ENCODE results near the gene DAPK3. TPM values are rescaled to one million over a fixed set of nuclear protein-coding genes. Genes with fewer than 3 reads are reported as not detected.

Gene DAPK3
- polyA plus RNA-seq, 2 of the 4 experiments (the other 2 are of a cell fraction) = 33.0 to 54.9 TPM

GRCh38 chr19:3970808-3971598, at the start of gene DAPK3 (continued):
- TF ChIP-seq USF2 (IDR thresholded peaks at IDR 0.05) (0 out of 2 replicates have a peak, but pooled peaks have one; percentile 23), RAD21 (conservative IDR thresholded peaks at IDR 0.05 in 1 of 2, IDR thresholded peaks at IDR 0.05 in 1 of 2) (no peak), ELK1 (IDR thresholded peaks at IDR 0.05; ENCODE audit: low read depth, low read length) (no peak), MAZ (IDR thresholded peaks at IDR 0.05; ENCODE audit: borderline replicate concordance, low read depth, low read length) (0 out of 2 replicates have a peak, but pooled peaks have one; percentile 4), ZC3H11A (IDR thresholded peaks at IDR 0.05) (no peak), FOSL2 (IDR thresholded peaks at IDR 0.05) (no peak), FOSL2 (CRISPR knock-in tag; IDR thresholded peaks at IDR 0.05) (0 out of 2 replicates have a peak, but pooled peaks have one; percentile 5), HES2 (IDR thresholded peaks at IDR 0.05) (no peak), POLR2A (IDR thresholded peaks at IDR 0.05; ENCODE audit: low read length) (peak; percentile 37; the same call in 1 of the 2 replicates), KDM5A (IDR thresholded peaks at IDR 0.05) (no peak), CEBPB (IDR thresholded peaks at IDR 0.05) (no peak), TP53 (CRISPR knock-in tag; IDR thresholded peaks at IDR 0.05) (0 out of 2 replicates have a peak, but pooled peaks have one; percentile 9), FOSB (CRISPR knock-in tag; IDR thresholded peaks at IDR 0.05) (peak; percentile 87; the same call in 1 of the 2 replicates), PHF8 (IDR thresholded peaks at IDR 0.05; ENCODE audit: borderline replicate concordance, low read depth) (peak; percentile 36; the same call in 1 of the 2 replicates), EP300 (IDR thresholded peaks at IDR 0.05) (no peak), CHD2 (IDR thresholded peaks at IDR 0.05; ENCODE audit: low read length, partially characterized antibody) (no peak), ZFP36 (IDR thresholded peaks at IDR 0.05; ENCODE audit: borderline replicate concordance, partially characterized antibody) (no peak), GATA3 (IDR thresholded peaks at IDR 0.05; ENCODE audit: borderline replicate concordance) (no peak; the same call in 1 of the 2 replicates), NR3C1 (IDR thresholded peaks at IDR 0.05) (no peak), MAX (IDR thresholded peaks at IDR 0.05) (peak; percentile 55), HOXB13 (CRISPR knock-in tag; IDR thresholded peaks at IDR 0.05; ENCODE audit: low read depth) (no peak), RARB (CRISPR knock-in tag; IDR thresholded peaks at IDR 0.05) (peak; percentile 49; the same call in 1 of the 2 replicates), CHD4 (IDR thresholded peaks at IDR 0.05; ENCODE audit: borderline replicate concordance) (no peak), TFCP2L1 (CRISPR knock-in tag; IDR thresholded peaks at IDR 0.05) (peak; percentile 93), PBX3 (IDR thresholded peaks at IDR 0.05) (peak; percentile 93), SMC3 (IDR thresholded peaks at IDR 0.05) (no peak), EHF (CRISPR knock-in tag; IDR thresholded peaks at IDR 0.05) (no peak), FOXS1 (CRISPR knock-in tag; IDR thresholded peaks at IDR 0.05) (no peak), HOXA7 (CRISPR knock-in tag; IDR thresholded peaks at IDR 0.05) (0 out of 2 replicates have a peak, but pooled peaks have one; percentile 46)
